Fibroblast of the aortic adventitia (primary cell): ENCODE results near the gene POLR1H. TPM values are rescaled to one million over a fixed set of nuclear protein-coding genes. Genes with fewer than 3 reads are reported as not detected.
A peak's percentile ranks its signal among the peaks of the same experiment; 100 is the strongest.

ENCODE experiments used
- DNase-seq: peaks from one replicate; pipeline ENCODE4 v3.0.0-alpha.2; 2010; ENCODE audit warnings: low read depth
- H3K4me3 ChIP-seq: 2 replicates; pipeline ENCODE4 v1.5.1; 2011; ENCODE audit warnings: low read depth, mild to moderate bottlenecking, control low read depth, low read length, moderate library complexity
- CTCF ChIP-seq: IDR thresholded peaks from 2 replicates; pipeline ENCODE4 v1.5.1; 2011; ENCODE audit warnings: mild to moderate bottlenecking, low read length, control low read depth, inconsistent platforms; ENCODE audit not compliant: insufficient read depth
- total RNA-seq: library from RNA; depleted of rRNA; stranded (reverse); fragments of >200 nt; gene quantifications from 2 replicates; pipeline ENCODE4 v1.2.3, GENCODE V29; 2012; ENCODE audit warnings: low replicate concordance

Gene POLR1H
- total RNA-seq, 1 donor, result 18.3 TPM

- TF ChIP-seq CTCF, result no peak
- DNase-seq, result no peak
Observed at GRCh38 chr6:30067460-30068139, 6.5 kb downstream of the POLR1H start.

GRCh38 chr6:30071081-30071818, 10.2 kb downstream of the POLR1H start:
- peak; percentile 7 for TF ChIP-seq CTCF
- H3K4me3 ChIP-seq, result no peak overlapping the region
- DNase-seq, result peak; percentile 11

More at GRCh38 chr6:30067460-30068139, 6.5 kb downstream of the POLR1H start:
- peak overlapping the region; percentile 94 for H3K4me3 ChIP-seq

GRCh38 chr6:30071858-30072257, 10.8 kb downstream of the POLR1H start:
- H3K4me3 ChIP-seq, result no peak overlapping the region
- TF ChIP-seq CTCF, result no peak
- no peak for DNase-seq

- no peak for TF ChIP-seq CTCF
- H3K4me3 ChIP-seq, result no peak overlapping the region
- DNase-seq, result no peak
Observed at GRCh38 chr6:30073489-30074235, 12.6 kb downstream of the POLR1H start.

GRCh38 chr6:30074331-30075093, 13.4 kb downstream of the POLR1H start:
- no peak for DNase-seq
- H3K4me3 ChIP-seq, result no peak overlapping the region
- no peak for TF ChIP-seq CTCF

- no peak within 1 kb of the TSS for H3K4me3 ChIP-seq
- no peak for TF ChIP-seq CTCF
- no peak for DNase-seq
Observed at GRCh38 chr6:30075094-30075789, 14.2 kb downstream of the POLR1H start, which contains the start of gene RNF39. TSS of gene RNF39 (minus strand) at chr6:30075769. CDS start at chr6:30075585, 184 bp downstream.
